GM18511 (cell line): ENCODE results near the gene MMP14.

Experiments used
- ATAC-seq: cut with Tn5 transposase; IDR thresholded peaks from one replicate; pipeline ENCODE4 v1.9.1; 2021; ENCODE audit warnings: mild to moderate bottlenecking, moderate library complexity; ENCODE audit not compliant: unreplicated experiment

The MMP14 gene

DNA sequence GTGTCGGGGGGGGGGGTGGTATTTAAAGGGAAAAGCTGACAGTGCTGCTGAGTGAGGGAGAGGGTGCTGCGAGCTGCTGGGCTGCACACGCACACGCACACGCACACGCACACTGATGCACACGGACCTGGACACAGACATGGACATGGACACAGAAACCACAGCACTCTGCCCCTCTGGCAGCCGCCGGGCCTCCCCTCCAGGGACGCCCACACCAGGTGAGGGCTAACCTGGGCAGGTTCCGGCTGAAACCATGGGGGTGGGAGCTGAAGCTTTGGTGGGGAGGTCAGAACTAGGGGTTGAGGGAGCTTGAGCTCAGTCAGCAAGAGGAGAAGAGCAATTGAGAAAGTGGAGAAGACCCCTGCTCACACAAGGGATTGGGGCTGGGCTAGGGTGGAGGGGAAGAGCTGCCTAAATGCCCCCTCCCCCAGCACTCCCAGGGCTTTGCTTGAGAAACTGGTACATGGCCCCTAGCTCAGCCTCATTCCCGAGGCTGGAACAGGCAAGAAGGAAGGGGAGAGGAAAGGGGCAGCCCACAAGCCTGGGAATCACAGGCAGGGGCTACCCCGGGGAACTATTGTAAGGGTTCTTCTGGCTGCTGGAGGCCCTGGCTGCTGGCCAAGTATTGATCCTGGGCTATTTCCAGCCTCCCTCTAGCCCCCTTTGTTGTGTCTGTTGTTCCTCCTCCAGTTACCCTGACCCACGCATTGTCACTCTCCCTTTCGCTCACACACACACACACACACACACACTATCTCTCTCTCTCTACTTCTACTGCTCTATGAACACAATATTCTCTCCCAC, 47.0 kb downstream of the MMP14 start, which contains the start of gene REM2:
REM2 (plus strand) TSS at position 50 of the 804 bp plus-strand sequence; CDS start at position 116, 66 bp downstream.
- no peak for ATAC-seq

DNA sequence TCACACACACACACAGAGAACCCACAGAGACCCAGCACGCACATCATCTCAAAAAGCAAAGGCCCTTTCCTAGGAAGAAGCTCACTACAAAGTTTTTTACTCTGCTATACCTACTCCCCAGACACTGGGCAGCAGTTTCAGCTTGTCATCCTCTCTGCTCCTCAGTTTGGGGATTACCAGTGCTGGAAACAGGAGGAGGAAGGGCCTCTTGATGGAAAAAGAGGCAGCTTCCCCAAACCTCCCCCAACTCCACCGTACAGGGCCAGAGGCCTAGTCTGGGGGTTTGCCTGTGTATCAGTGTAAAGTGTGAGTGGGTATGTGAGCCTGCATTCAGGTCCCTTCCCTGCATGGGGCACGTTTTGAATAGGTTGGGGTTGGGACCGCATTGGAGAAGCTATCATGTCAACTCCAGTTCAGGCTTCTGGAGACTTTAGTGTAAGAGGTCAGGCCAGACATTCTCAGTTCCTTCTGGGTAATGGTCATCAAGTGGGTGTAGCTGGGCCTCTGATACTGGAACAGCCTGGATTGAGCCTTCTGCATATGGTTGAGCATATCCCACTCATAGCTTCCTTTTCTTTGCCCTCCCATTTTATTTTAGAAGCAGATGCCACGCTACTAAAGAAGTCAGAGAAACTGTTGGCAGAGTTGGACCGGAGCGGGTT, 47.8 kb downstream of the MMP14 start:
- ATAC-seq = no peak

DNA sequence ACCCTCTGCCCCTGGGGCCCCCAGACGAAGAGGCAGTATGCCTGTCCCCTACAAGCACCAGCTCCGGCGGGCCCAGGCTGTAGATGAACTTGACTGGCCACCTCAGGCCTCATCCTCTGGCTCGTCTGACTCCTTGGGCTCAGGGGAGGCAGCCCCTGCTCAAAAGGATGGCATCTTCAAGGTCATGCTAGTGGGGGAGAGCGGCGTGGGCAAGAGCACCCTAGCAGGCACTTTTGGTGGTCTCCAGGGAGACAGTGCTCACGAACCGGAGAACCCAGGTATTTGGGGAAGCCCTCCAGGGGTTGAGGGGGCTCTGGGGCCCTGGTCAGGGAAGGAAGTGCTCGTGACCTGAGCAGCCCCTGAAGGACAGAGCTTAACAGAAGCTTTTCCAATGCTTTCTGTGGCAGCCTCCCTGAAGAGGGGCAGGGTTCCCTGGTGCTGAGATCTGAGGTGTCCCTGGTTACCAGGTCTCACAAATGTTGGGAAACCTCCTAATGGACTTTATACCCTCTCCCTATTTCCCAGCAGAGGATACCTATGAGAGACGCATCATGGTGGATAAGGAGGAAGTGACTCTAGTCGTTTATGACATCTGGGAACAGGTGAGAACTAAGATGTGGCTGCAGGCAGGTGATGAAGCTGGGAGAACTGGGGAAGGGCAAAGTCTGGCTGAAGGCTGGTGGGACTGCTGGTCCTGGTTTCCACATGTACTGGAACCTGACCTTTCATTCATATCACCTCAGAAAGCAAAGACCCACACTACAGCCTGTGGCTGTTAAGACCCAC, 48.5 kb downstream of the MMP14 start:
- no peak for ATAC-seq

DNA sequence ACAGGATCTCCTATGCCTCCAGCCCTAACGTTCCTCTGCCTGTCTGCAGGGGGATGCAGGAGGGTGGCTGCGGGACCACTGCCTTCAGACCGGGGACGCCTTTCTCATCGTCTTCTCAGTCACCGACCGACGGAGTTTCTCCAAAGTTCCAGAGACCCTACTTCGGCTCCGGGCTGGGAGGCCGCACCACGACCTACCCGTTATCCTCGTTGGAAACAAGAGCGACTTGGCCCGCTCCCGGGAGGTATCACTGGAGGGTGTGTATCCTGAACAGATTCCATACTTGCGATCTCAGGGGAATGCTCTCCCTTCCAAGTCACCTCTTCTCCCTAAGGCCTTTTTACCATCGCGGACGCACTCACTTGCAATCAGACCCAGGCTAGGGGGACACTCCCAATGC, 49.6 kb downstream of the MMP14 start:
- ATAC-seq = no peak

DNA sequence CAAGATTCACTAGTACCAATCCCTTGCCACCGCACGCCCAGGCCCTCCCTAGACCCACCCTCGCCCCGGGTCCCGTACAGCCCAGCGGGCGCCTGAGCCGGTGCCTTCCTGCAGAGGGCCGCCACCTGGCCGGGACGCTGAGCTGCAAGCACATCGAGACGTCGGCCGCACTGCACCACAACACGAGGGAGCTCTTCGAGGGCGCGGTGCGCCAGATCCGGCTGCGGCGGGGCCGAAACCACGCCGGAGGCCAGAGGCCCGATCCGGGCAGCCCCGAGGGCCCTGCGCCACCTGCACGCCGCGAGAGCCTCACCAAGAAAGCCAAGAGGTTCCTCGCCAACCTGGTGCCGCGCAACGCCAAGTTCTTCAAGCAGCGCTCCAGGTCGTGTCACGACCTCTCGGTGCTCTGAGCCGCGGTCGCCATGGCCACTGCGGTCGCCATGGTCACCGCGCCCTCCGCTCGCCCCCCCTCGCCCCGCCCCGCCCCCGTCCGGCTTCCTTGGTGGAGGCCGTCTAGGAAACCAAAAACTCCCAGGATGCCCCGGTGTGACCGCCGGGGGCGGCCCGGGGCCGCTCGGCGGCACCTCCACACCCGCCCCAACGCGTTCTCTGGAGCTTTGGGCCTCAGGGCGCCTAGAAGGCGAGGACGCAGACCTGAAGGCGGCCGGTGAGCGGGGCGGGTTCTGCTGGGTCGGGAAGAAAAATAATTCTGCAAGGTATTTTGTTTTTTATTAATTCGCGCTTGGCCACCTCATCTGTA, 50.3 kb downstream of the MMP14 start:
- peak; percentile 54 for ATAC-seq

DNA sequence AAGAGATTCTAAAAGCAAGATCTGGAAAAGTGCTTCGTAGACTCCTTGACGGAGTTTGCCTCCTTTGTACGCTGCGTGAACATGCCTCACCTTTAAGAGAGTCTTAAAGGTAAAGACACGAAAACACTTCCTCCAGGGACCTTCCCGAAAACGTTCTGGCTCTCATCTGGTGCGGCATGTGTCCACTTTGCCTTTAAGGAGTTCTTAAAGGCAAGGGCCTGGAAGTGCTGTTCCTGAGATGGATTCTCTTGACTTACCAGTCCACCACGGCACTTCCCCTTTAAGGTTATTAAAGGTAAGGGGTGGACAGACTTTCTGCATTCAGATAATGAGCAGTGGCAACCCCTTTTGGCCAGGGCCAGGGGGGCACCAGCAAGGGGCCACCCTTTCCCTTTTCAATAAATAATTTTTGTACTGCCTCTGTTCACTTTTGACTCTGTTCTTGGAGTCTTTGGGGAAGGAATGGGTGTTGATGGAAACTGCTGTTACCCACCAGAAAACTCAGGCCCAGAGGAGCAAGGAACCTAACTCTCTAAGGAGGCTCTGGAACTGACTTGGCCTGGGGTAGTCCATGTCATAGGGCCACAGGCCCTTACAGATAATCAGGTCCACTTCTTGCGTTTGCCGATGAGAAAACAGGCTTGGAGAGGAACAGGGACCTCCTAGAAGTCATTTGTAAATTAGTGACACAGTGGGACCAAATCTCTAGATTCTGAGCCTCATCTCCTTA, 51.0 kb downstream of the MMP14 start:
- peak; percentile 56 for ATAC-seq

DNA sequence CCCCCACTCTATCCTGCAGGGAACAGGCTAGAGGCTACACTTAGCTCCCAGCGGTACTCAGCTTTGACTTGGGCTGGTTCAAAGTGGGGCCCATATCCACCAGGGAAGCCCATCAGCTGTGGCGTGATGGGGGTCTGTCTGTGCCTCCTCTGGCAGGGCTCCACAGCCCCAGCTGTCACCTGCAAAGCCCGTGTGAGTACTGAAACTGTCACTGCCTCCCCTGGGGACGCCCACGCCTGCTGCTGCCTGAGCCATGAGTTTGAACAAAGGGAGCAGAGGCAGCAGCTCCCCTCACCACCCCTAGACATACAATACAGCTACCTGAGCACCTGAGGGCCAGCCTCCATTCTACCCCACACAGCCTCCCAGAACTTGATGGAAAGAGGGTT, 51.6 kb downstream of the MMP14 start:
- ATAC-seq = peak; percentile 56

DNA sequence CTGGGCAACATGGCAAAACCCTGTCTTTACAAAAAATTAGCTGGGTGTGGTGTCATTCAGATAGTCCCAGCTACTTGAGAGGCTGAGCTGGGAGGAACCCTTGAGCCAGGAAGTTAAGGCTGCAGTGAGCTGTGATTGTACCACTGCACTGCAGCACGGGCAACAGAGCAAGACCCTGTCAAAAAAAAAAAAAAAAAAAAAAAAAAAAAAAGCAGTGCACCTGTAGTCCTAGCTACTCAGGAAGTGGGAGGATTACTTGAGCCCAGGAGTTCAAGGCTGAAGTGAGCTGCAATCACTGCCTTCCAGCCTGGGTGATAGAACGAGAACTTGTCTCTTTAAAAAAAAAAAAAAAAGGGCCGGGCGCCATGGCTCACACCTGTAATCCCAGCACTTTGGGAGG, 52.3 kb downstream of the MMP14 start:
- ATAC-seq = no peak

DNA sequence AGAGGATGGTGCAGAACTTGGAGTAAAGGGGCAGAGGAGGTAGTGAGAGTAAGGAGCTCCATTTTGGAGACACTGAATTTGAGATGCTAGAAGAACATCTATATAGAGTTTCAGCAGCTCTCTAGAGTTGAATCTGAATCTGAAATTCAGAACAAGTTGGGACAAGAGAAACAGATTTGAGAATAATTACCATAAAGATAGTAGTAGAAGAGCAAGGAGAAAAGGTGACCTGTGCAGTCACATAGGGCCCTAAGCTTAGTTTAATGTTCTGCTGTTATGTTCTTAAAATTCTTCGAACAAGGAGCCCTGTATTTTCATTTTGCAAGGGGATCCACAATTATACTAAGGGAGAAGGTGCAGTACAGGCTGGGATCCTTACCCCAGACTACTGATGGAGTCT, 54.0 kb downstream of the MMP14 start:
- no peak for ATAC-seq

DNA sequence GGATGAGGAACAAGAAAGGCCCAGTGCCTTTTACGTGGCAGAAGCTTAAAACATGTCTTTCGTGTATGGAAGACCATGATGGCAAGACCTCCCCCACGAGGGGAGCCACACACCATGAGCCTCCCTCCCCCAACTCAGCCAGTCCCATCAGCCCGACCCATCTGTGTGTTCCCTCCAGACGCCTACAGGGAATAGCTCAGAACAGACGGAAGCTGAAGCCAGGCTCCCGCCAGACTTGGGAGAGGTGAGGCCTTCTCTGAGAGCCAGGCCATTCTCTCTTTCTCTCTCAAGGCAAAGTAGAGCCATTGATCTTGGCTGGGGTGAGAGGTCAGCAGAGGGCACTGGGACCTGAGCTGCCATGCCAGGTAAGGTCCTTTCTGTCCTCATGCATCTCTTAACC, 56.1 kb downstream of the MMP14 start:
- ATAC-seq = no peak

DNA sequence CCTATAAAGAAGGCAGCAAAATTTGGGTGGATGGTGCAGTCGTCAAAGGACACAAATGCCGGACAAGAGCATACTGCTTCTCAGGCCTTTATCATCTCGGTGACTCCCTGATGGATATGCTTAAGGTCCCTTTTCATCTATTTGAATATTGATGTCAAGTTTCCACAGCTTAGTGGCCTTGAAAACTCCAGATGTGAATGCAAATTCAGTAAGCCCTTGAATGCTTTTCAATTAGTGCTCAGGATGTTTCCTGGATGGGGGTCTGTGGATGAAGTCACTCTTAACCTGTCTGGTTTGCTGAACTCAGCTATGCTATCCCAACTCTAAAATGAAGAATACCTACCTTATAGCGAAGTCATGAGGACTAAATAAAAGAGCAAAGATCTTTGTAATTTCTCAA, 57.3 kb downstream of the MMP14 start:
- ATAC-seq = no peak

DNA sequence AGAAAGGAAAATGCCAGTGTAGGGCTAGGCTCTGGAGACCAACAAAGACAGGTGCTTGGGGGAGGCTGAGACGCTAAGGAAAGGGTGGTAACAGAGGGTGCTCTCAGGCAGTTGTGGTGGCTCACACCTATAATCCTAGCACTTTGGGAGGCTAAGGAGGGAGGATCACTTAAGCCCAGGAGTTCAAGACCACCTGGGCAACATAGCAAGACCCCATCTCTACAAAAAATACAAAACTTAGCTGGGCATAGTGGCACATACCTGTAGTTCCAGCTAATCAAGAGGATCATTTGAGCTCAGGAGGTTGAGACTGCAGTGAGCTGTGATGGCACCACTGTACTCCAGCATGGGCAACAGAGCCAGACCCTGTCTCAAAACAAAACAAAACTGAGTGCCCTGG, 59.0 kb downstream of the MMP14 start:
- no peak for ATAC-seq

DNA sequence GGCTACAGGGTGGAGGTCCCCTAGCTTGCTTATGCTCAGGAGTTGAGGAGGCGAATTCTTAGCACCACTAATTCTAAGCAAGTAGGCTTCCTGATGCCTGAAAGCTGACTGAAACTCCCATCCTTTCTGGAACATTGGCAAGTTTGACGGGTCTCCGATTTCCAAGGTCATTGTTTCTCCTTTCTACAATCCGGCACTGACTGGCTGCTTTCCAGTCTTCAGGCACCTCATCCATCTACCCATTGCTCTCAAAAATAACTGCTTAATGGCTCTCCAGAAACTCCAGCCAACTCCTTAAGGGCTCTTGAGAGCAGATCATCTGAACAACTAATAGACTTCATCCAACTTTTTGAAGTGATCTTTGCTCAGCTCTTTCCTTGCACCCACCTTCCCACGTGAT, 60.0 kb downstream of the MMP14 start:
- no peak for ATAC-seq

DNA sequence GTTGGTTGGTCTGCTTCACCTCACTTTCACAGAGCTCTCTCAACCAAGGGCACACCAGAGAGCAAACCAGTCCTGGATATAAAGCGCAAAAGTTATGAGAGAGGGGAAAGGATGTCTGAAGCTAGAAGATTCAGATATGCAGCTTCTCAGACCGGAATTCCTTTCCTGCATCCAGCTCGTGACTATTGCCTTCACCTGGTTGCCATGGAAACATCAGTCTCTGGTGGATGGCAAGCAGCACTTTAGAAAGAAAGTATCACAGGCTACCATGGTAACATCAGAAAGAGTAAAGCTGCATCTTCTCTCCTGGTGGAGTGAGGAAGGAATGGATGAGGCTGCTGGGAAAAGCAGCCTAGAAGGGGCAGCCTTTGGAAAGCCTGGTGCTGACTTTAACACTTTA, 60.4 kb downstream of the MMP14 start:
- no peak for ATAC-seq

DNA sequence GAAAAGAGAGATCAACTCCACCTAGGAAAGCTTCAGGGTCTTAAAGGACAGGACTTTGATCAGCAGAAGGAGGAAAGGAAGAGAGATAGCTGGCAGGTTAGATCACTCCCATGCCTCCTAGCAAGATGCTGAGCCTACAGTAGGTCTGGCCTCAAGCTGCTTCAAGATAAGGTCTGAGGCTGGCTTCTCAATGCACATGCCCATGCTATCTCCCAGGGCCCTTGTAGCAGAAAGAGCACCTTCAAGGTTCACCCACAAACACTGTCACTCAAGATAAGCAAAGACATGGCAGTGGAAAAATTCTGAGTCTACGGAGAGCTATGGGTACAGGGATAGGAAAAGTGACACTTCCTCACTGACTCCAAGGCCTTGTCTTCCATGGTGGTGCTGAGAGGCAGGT, 61.0 kb downstream of the MMP14 start:
- no peak for ATAC-seq
